GM12878 (cell line): ENCODE results near the gene PLTP.

Experiments used
- CREB1 ChIP-seq: IDR thresholded peaks from 2 replicates; pipeline ENCODE4 v1.6.1; 2012; ENCODE audit warnings: low read depth, mild to moderate bottlenecking, inconsistent platforms
- NBN ChIP-seq: fragments of 450-650 bp; IDR thresholded peaks from 2 replicates; pipeline ENCODE4 v1.6.1; 2016
- NFXL1 ChIP-seq: fragments of 450-650 bp; IDR thresholded peaks from 2 replicates; pipeline ENCODE4 v1.6.1; 2017; ENCODE audit warnings: antibody characterized with exemption, mild to moderate bottlenecking, borderline replicate concordance
- NFYB ChIP-seq: IDR thresholded peaks from 2 replicates; pipeline ENCODE4 v1.6.1; 2011; ENCODE audit warnings: low read depth, mild to moderate bottlenecking, low read length, improper control_type of control experiment, moderate library complexity; ENCODE audit not compliant: insufficient read depth
- PAX8 ChIP-seq: fragments of 450-650 bp; IDR thresholded peaks from 2 replicates; pipeline ENCODE4 v1.6.1; 2017; ENCODE audit warnings: mild to moderate bottlenecking, moderate library complexity
- POLR2AphosphoS5 ChIP-seq: IDR thresholded peaks from 2 replicates; pipeline ENCODE4 v1.6.1; 2011; ENCODE audit warnings: mild to moderate bottlenecking, low read length, inconsistent platforms
- RAD21 ChIP-seq: IDR thresholded peaks from 2 replicates; pipeline ENCODE4 v1.6.1; 2011; ENCODE audit warnings: mild to moderate bottlenecking, low read depth, low read length, moderate library complexity; ENCODE audit not compliant: insufficient read depth
- ZNF217 ChIP-seq: fragments of 450-650 bp; IDR thresholded peaks from 2 replicates; pipeline ENCODE4 v1.6.1; 2017; ENCODE audit warnings: antibody characterized with exemption, mild to moderate bottlenecking
- TF ChIP-seq, protein P1 (sequence below), 3 experiments: IDR thresholded peaks in 2 of 3; conservative IDR thresholded peaks in 1 of 3; 2 replicates each; pipeline ENCODE4 v1.5.1; 2011; ENCODE audit warnings: low read depth in 3 of 3, low read length in 3 of 3, mild to moderate bottlenecking in 3 of 3, control low read depth in 2 of 3, moderate library complexity in 2 of 3, inconsistent platforms in 1 of 3, mixed read lengths in 1 of 3; ENCODE audit not compliant: control insufficient read depth in 2 of 3, insufficient read depth in 1 of 3; ENCODE audit errors: extremely low read depth in 1 of 3
- TF ChIP-seq, protein P2 (sequence below): fragments of 450-650 bp; IDR thresholded peaks from 2 replicates; pipeline ENCODE4 v1.6.1; 2017; ENCODE audit warnings: mild to moderate bottlenecking, moderate library complexity

DNA sequence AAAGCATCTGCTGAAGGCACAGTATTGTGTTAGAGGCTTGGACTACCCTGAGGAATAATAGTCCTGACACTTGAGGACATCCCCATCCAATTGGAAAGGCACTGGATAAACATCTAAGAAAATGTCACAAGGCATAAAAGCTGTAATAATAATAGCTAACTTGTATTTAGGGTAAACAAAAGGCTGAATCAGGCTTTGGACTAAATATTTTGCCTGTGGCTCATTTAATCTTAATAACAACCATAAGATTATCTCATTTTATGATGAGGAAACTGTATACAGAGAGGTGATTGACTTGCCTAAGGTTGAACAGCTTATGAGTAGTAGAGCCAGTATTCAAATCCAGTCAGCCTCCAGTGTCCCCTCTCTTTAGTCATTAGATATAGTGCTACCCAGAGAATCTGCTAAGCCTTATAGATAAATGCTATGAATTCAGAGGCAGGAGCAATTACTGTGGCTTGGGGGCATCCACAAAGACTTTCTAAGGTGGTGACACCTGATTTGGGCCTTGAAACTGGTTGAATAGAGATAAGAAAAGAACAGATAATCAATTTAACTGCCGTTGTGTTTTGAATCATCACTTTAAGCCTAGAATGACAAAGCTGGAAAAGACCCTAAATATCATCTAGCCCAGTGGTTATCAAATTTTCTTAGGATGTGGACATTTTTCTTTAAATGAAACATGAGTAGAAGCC lies 38.4 kb downstream of the PLTP start:
- TF ChIP-seq POLR2AphosphoS5, result no peak
- TF ChIP-seq CREB1, result no peak
- TF ChIP-seq ZNF217, result no peak
- no peak for TF ChIP-seq RAD21
- no peak for TF ChIP-seq NFYB
- TF ChIP-seq, protein P1, sequence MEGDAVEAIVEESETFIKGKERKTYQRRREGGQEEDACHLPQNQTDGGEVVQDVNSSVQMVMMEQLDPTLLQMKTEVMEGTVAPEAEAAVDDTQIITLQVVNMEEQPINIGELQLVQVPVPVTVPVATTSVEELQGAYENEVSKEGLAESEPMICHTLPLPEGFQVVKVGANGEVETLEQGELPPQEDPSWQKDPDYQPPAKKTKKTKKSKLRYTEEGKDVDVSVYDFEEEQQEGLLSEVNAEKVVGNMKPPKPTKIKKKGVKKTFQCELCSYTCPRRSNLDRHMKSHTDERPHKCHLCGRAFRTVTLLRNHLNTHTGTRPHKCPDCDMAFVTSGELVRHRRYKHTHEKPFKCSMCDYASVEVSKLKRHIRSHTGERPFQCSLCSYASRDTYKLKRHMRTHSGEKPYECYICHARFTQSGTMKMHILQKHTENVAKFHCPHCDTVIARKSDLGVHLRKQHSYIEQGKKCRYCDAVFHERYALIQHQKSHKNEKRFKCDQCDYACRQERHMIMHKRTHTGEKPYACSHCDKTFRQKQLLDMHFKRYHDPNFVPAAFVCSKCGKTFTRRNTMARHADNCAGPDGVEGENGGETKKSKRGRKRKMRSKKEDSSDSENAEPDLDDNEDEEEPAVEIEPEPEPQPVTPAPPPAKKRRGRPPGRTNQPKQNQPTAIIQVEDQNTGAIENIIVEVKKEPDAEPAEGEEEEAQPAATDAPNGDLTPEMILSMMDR (IDR thresholded peaks at IDR 0.05 in 2 of 3, conservative IDR thresholded peaks at IDR 0.05 in 1 of 3; ENCODE audit: control insufficient read depth in 2 of 3, extremely low read depth in 1 of 3, insufficient read depth in 1 of 3, low read depth in 3 of 3, low read length in 3 of 3), result no peak
- TF ChIP-seq, protein P2, sequence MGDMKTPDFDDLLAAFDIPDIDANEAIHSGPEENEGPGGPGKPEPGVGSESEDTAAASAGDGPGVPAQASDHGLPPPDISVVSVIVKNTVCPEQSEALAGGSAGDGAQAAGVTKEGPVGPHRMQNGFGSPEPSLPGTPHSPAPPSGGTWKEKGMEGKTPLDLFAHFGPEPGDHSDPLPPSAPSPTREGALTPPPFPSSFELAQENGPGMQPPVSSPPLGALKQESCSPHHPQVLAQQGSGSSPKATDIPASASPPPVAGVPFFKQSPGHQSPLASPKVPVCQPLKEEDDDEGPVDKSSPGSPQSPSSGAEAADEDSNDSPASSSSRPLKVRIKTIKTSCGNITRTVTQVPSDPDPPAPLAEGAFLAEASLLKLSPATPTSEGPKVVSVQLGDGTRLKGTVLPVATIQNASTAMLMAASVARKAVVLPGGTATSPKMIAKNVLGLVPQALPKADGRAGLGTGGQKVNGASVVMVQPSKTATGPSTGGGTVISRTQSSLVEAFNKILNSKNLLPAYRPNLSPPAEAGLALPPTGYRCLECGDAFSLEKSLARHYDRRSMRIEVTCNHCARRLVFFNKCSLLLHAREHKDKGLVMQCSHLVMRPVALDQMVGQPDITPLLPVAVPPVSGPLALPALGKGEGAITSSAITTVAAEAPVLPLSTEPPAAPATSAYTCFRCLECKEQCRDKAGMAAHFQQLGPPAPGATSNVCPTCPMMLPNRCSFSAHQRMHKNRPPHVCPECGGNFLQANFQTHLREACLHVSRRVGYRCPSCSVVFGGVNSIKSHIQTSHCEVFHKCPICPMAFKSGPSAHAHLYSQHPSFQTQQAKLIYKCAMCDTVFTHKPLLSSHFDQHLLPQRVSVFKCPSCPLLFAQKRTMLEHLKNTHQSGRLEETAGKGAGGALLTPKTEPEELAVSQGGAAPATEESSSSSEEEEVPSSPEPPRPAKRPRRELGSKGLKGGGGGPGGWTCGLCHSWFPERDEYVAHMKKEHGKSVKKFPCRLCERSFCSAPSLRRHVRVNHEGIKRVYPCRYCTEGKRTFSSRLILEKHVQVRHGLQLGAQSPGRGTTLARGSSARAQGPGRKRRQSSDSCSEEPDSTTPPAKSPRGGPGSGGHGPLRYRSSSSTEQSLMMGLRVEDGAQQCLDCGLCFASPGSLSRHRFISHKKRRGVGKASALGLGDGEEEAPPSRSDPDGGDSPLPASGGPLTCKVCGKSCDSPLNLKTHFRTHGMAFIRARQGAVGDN, result no peak
- TF ChIP-seq PAX8, result no peak
- no peak for TF ChIP-seq NFXL1
- no peak for TF ChIP-seq NBN
